OCI-LY1 (cell line): ENCODE measurements around the gene ZPR1.

Experiments used
- H2AFZ ChIP-seq: fragments of 200-600 bp; sonication (generic), shearing (Covaris generic); 2 replicates; pipeline ENCODE4 v1.6.0; 2014; ENCODE audit warnings: antibody characterized with exemption, mild to moderate bottlenecking, low read length
- H3F3A ChIP-seq: fragments of 200-600 bp; sonication (generic), shearing (Covaris generic); 2 replicates; pipeline ENCODE4 v1.6.0; 2014; ENCODE audit warnings: mild to moderate bottlenecking, antibody characterized with exemption, low read length, moderate library complexity; ENCODE audit not compliant: insufficient read depth
- H3K27ac ChIP-seq: fragments of 200-600 bp; sonication (generic); 2 replicates; pipeline ENCODE4 v1.5.1; 2014; ENCODE audit warnings: low read length, mixed run types, mild to moderate bottlenecking, low read depth; ENCODE audit not compliant: poor library complexity, severe bottlenecking
- H3K27me3 ChIP-seq: fragments of 200-600 bp; sonication (generic); 2 replicates; pipeline ENCODE4 v1.6.0; 2014; ENCODE audit warnings: antibody characterized with exemption, mild to moderate bottlenecking, low read length, moderate library complexity; ENCODE audit not compliant: insufficient read depth
- H3K36me3 ChIP-seq: fragments of 200-600 bp; sonication (generic); 2 replicates; pipeline ENCODE4 v1.6.1; 2014; ENCODE audit warnings: mild to moderate bottlenecking, antibody characterized with exemption, low read length, moderate library complexity, mixed read lengths; ENCODE audit not compliant: insufficient read depth
- H3K4me1 ChIP-seq: fragments of 200-600 bp; sonication (generic); 2 replicates; pipeline ENCODE4 v1.5.1; 2014; ENCODE audit warnings: mild to moderate bottlenecking, low read length, moderate library complexity; ENCODE audit not compliant: insufficient read depth, severe bottlenecking
- H3K4me2 ChIP-seq: fragments of 200-600 bp; sonication (generic), shearing (Covaris generic); 2 replicates; pipeline ENCODE4 v1.6.1; 2014; ENCODE audit warnings: low read length
- H3K4me3 ChIP-seq: fragments of 200-600 bp; sonication (generic); 2 replicates; pipeline ENCODE4 v1.5.1; 2014; ENCODE audit warnings: low read length, low read depth, mild to moderate bottlenecking, mixed read lengths; ENCODE audit not compliant: poor library complexity, severe bottlenecking
- H3K79me2 ChIP-seq: fragments of 200-600 bp; shearing (Covaris generic); 2 replicates; pipeline ENCODE4 v1.6.1; 2016; ENCODE audit warnings: mixed run types, low read length, mixed read lengths; ENCODE audit not compliant: insufficient read depth
- H3K9ac ChIP-seq: fragments of 200-600 bp; sonication (generic), shearing (Covaris generic); 2 replicates; pipeline ENCODE4 v1.6.1; 2014; ENCODE audit warnings: mild to moderate bottlenecking, low read length, mixed read lengths
- H3K9me2 ChIP-seq: fragments of 200-600 bp; sonication (generic), shearing (Covaris generic); 2 replicates; pipeline ENCODE4 v1.6.1; 2014; ENCODE audit warnings: low read depth, mild to moderate bottlenecking, low read length, mixed read lengths
- H3K9me3 ChIP-seq: fragments of 200-600 bp; shearing (Covaris generic); 2 replicates; pipeline ENCODE4 v1.6.1; 2014; ENCODE audit warnings: low read length, mixed read lengths
- H4K20me1 ChIP-seq: fragments of 200-600 bp; sonication (generic), shearing (Covaris generic); 2 replicates; pipeline ENCODE4 v1.6.0; 2016; ENCODE audit warnings: mild to moderate bottlenecking, low read length; ENCODE audit not compliant: insufficient read depth
- CTCF ChIP-seq: fragments of 200-600 bp; sonication (generic), shearing (Covaris generic); IDR thresholded peaks from 2 replicates; pipeline ENCODE4 v1.5.1; 2017; ENCODE audit warnings: mild to moderate bottlenecking, antibody characterized with exemption, low read length, moderate library complexity, mixed read lengths
- EZH2 ChIP-seq: fragments of 200-600 bp; sonication (generic), shearing (Covaris generic); IDR thresholded peaks from 2 replicates; pipeline ENCODE4 v1.8.0; 2017; ENCODE audit warnings: borderline replicate concordance, mixed run types, mild to moderate bottlenecking, antibody characterized with exemption, low read length, moderate library complexity, mixed read lengths

The ZPR1 gene

GRCh38 chr11:116823031-116823843 lies 35.4 kb upstream of the ZPR1 start, which contains the start of gene APOA4:
Gene APOA4, minus strand, starts transcription at chr11:116823304. Its CDS starts 113 bp downstream, at chr11:116823191.
- Histone ChIP-seq H3K9ac (no peak within 1 kb of the TSS), H3K9me3 (no peaks in the 10 kb centered on the region), H3K9me2 (no peaks in the 10 kb centered on the region), H3K4me3 (no peak within 1 kb of the TSS), H3K36me3 (no peaks in the 10 kb centered on the region), H3K27me3 (no peaks in the 10 kb centered on the region), H2AFZ (no peak within 1 kb of the TSS), H3K27ac (no peak within 1 kb of the TSS), H3K4me1 (no peaks in the 10 kb centered on the region), H3F3A (no peaks in the 10 kb centered on the region), H4K20me1 (no peaks in the 10 kb centered on the region), H3K79me2 (no peaks in the 10 kb centered on the region), H3K4me2 (no peak within 1 kb of the TSS)
- no peak for TF ChIP-seq CTCF
- no peak for TF ChIP-seq EZH2

- Histone ChIP-seq H3K9me3 (no peaks in the 10 kb centered on the region), H3K9me2 (no peaks in the 10 kb centered on the region), H3K4me1 (no peaks in the 10 kb centered on the region), H3F3A (no peaks in the 10 kb centered on the region), H3K27ac (no peak overlapping the region), H3K4me3 (no peak overlapping the region), H2AFZ (no peak overlapping the region), H3K9ac (no peak overlapping the region), H4K20me1 (no peaks in the 10 kb centered on the region), H3K79me2 (no peaks in the 10 kb centered on the region), H3K36me3 (no peaks in the 10 kb centered on the region), H3K27me3 (no peaks in the 10 kb centered on the region), H3K4me2 (no peak overlapping the region)
- no peak for TF ChIP-seq CTCF
- TF ChIP-seq EZH2: no peak
These were observed 34.8 kb upstream of the ZPR1 start for GRCh38 chr11:116822575-116822974.

- Histone ChIP-seq H3K9me2 (no peaks in the 10 kb centered on the region), H3K27me3 (no peaks in the 10 kb centered on the region), H3K27ac (no peak overlapping the region), H3K79me2 (no peaks in the 10 kb centered on the region), H3K9me3 (no peaks in the 10 kb centered on the region), H3K4me3 (no peak overlapping the region), H3K4me2 (no peak overlapping the region), H3K36me3 (no peaks in the 10 kb centered on the region), H3K9ac (no peak overlapping the region), H2AFZ (no peak overlapping the region), H3K4me1 (no peaks in the 10 kb centered on the region), H3F3A (no peaks in the 10 kb centered on the region), H4K20me1 (no peaks in the 10 kb centered on the region)
- TF ChIP-seq CTCF: no peak
- TF ChIP-seq EZH2: no peak
These were observed 33.5 kb upstream of the ZPR1 start for GRCh38 chr11:116821050-116821918.
